Measurements from ENCODE around the gene XPC.
"Not testable (repeated sequence)": the region's sequence is repeated elsewhere in the genome, so short reads cannot be mapped to it uniquely, and the experiment has no call there.

The XPC gene

DNA sequence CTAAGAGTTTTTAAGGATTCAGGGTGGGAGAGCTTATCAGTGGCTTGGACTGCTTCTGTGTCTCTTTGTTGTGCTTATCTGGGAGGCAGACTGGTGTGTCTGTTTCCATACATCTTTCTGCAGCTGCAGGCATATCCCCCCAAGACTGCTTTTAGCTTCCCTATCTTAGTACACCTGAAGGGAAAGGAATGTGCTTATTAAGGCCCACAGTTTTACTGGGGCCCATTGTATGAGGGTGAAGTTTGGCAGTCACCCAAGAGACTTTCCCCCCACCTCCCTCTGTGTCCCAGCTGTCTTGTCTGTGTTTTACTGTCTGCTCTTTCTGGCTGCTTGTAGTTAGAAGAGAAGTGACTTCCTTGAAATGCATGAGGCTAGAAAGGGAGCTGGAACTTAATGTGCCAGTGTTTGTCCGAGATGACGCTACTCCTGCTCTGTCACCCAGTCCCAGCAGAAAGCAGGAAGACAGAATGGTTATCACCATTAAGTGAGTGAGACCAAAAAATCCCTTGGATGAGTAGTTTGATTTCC lies 57.4 kb downstream of the XPC start:
- H3K27ac ChIP-seq (ENCODE audit: insufficient read depth in 1 of 2, low read depth in 1 of 2, low read length in 2 of 2, poor library complexity in 1 of 2, severe bottlenecking in 2 of 2); H3K27me3 ChIP-seq (replicated peaks in 2 of 5; ENCODE audit: control insufficient read depth in 4 of 5, insufficient read depth in 5 of 5, low read length in 4 of 5); H3K9me3 ChIP-seq (ENCODE audit: control extremely low read depth in 1 of 5, control insufficient read depth in 4 of 5, insufficient read depth in 2 of 5, low read depth in 1 of 5, low read length in 4 of 5); POLR2A ChIA-PET; H3K4me3 ChIP-seq (ENCODE audit: control insufficient read depth in 1 of 7, extremely low read depth in 1 of 7, insufficient read depth in 4 of 7, low read depth in 2 of 7, low read length in 6 of 7): not testable (repeated sequence)
- WGBS (ENCODE audit: insufficient coverage) = 100% methylated on average over 2 of the region's 2 CpGs
- Histone ChIP-seq H3K4me1 (ENCODE audit: control extremely low read depth in 1 of 4, control insufficient read depth in 4 of 4, insufficient read depth in 4 of 4, low read length in 3 of 4) (peaks cover 0 to 51% (median 34%) of the 10 kb centered on the region in 4 experiments), H3K36me3 (ENCODE audit: control insufficient read depth in 4 of 4, insufficient read depth in 4 of 4, low read length in 3 of 4) (peaks cover 0 to 46% (median 8%) of the 10 kb centered on the region in 4 experiments)
- CTCF ChIA-PET = interaction anchor here (1.3 to 1.6 kb wide), 2 partner anchors 25 to 225 kb away, joined by 4 to 5 read pairs; no protein-coding TSS in a partner anchor
- peak in 1 of 3 donors; percentile 28 for DNase-seq

DNA sequence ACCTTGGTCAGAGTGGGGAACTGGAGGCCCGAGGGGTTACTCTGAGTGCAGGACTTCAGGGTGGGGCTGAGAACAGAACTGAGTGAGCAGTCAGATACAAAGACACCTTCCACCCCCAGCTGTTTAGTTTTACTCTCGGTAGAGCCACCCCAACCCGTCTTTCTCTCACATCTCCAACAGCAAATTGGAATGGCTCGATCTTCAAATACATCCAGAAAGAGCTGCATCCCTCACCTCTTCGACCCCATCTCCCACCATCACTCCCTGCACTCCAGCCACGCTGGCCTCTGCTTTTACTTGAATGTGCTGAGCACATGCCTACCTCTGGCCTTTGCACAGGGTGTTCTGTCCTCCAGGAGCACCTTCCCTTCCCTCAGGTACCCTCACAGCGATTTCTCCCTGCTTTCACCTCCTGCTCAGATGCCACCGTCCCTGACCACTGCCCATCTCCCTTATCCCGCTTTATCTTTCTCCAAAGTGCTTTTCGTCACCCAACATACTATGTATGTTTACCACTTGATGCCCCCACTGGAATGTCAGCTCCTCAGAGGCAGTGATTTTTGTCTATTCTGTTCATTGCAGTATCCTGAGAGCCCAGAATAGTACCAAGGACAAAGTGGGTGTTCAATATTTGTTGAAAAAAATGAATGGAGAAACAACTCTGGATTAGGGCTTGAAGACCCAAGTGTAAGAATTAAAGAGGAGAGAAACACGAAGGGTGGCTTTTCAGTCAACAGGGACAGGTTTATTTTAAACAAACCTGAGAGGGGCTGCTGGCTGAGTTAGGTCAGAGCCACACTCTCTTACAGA lies 58.1 kb downstream of the XPC start:
- 98% methylated on average over 11 of the region's 11 CpGs for WGBS (ENCODE audit: insufficient coverage)
- Histone ChIP-seq H3K4me1 (ENCODE audit: control extremely low read depth in 1 of 4, control insufficient read depth in 4 of 4, insufficient read depth in 4 of 4, low read length in 3 of 4) (peaks cover 0 to 46% (median 28%) of the 10 kb centered on the region in 4 experiments), H3K36me3 (ENCODE audit: control insufficient read depth in 4 of 4, insufficient read depth in 4 of 4, low read length in 3 of 4) (peaks cover 0 to 52% (median 14%) of the 10 kb centered on the region in 4 experiments), H3K27me3 (replicated peaks in 2 of 5; ENCODE audit: control insufficient read depth in 4 of 5, insufficient read depth in 5 of 5, low read length in 4 of 5) (no peaks in the 10 kb centered on the region), H3K27ac (ENCODE audit: insufficient read depth in 1 of 2, low read depth in 1 of 2, low read length in 2 of 2, poor library complexity in 1 of 2, severe bottlenecking in 2 of 2) (peak overlapping the region in 1 of 2 experiments; percentile 69), H3K9me3 (ENCODE audit: control extremely low read depth in 1 of 5, control insufficient read depth in 4 of 5, insufficient read depth in 2 of 5, low read depth in 1 of 5, low read length in 4 of 5) (no peaks in the 10 kb centered on the region), H3K4me3 (ENCODE audit: control insufficient read depth in 1 of 7, extremely low read depth in 1 of 7, insufficient read depth in 4 of 7, low read depth in 2 of 7, low read length in 6 of 7) (no peak overlapping the region)
- POLR2A ChIA-PET = interaction anchor here (1.5 kb wide), 1 partner anchor 22 kb away, joined by 3 read pairs; no protein-coding TSS in a partner anchor
- DNase-seq = no peak
- CTCF ChIA-PET = interaction anchor here (1.3 to 1.6 kb wide), 2 partner anchors 26 to 224 kb away, joined by 4 to 5 read pairs; no protein-coding TSS in a partner anchor

DNA sequence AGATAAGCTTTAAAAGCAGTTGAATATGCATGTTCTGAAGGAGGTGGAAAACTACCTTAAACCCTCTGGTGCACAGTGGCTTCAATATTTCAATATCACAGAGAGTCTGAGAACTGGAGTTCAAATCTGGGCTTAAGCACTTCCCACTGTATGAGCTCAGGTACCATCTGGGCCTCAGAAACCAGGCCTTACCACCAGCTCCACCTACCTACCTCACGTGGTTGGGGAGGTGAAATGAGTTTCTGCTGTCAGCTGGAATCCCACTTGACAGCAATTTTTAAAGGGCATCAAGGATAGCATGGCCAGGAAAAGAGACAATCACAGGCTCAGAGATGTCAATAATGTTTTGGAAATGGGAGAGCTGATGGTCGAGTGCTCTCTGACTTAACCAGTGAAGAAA lies 58.8 kb downstream of the XPC start:
- H3K27ac ChIP-seq (ENCODE audit: insufficient read depth in 1 of 2, low read depth in 1 of 2, low read length in 2 of 2, poor library complexity in 1 of 2, severe bottlenecking in 2 of 2) = peak overlapping the region in 1 of 2 experiments; percentile 69
- peaks cover 0 to 46% (median 28%) of the 10 kb centered on the region in 4 experiments for H3K4me1 ChIP-seq (ENCODE audit: control extremely low read depth in 1 of 4, control insufficient read depth in 4 of 4, insufficient read depth in 4 of 4, low read length in 3 of 4)
- WGBS (ENCODE audit: insufficient coverage) = no CpG with 5 or more reads among the region's 2 CpGs
- peaks cover 0 to 59% (median 19%) of the 10 kb centered on the region in 4 experiments for H3K36me3 ChIP-seq (ENCODE audit: control insufficient read depth in 4 of 4, insufficient read depth in 4 of 4, low read length in 3 of 4)
- H3K4me3 ChIP-seq (ENCODE audit: control insufficient read depth in 1 of 7, extremely low read depth in 1 of 7, insufficient read depth in 4 of 7, low read depth in 2 of 7, low read length in 6 of 7) = peak overlapping the region in 1 of 7 experiments; percentile 15
- DNase-seq = no peak
- ChIA-PET POLR2A (interaction anchor here (1.5 kb wide), 1 partner anchor 23 kb away, joined by 3 read pairs; no protein-coding TSS in a partner anchor), CTCF (interaction anchor here (0.9 to 2.2 kb wide), 5 partner anchors 8 to 223 kb away, joined by 3 to 10 read pairs (median 4); no protein-coding TSS in a partner anchor)
- no peaks in the 10 kb centered on the region for H3K27me3 ChIP-seq (replicated peaks in 2 of 5; ENCODE audit: control insufficient read depth in 4 of 5, insufficient read depth in 5 of 5, low read length in 4 of 5)
- no peaks in the 10 kb centered on the region for H3K9me3 ChIP-seq (ENCODE audit: control extremely low read depth in 1 of 5, control insufficient read depth in 4 of 5, insufficient read depth in 2 of 5, low read depth in 1 of 5, low read length in 4 of 5)

DNA sequence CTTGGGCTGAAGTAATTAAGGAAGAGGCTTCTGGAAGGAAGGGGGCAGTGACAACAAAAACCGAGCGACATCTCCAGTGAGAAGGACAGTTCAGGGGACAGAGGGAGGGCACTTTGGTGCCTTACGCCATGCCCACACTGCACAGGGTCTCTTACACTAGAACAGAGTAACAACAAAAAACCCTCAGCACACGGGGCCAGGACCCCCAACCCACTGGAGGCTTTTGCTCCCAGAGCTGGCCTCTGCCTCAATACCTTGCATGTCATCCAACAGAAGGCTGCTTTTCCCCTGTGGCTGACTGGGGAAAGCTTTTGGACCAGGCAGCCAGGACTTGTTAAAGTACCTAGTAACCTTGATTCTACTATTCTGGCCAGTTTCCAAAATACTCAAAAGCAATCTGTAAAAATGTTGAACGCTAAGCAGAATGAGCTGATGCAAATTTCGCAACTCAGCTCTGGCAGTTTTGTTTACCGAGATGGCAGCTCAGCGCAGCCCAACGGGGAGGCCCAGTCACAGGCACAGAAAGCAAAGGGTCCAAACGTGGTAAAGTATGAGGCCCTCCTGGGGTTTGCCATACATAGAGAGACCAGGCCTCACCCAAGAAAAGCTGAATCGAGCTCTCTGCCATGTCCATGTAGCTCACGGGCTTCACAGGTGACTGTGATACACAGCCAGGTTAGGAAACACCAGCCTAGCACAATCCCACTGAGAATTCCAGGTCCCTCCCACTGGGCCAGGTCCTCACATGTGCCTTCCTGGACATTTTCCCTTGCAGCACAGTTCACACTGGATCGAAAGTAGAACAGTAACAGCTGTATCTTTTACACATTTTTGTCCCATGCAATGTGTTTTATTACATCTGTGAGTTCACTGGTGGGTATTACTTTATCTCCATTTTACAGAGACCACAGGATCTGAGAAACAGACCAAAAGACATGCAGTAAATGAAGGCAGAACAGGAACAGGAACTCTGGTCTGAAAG lies 59.7 kb downstream of the XPC start:
- H3K4me3 ChIP-seq (ENCODE audit: control insufficient read depth in 1 of 7, extremely low read depth in 1 of 7, insufficient read depth in 4 of 7, low read depth in 2 of 7, low read length in 6 of 7) = peak overlapping the region in 2 of 7 experiments; percentile 7 to 15
- ChIA-PET POLR2A (interaction anchor here (1.5 kb wide), 1 partner anchor 23 kb away, joined by 3 read pairs; no protein-coding TSS in a partner anchor), CTCF (interaction anchor here (0.9 to 2.2 kb wide), 4 partner anchors 9 to 222 kb away, joined by 3 to 10 read pairs (median 4); no protein-coding TSS in a partner anchor)
- no peaks in the 10 kb centered on the region for H3K27me3 ChIP-seq (replicated peaks in 2 of 5; ENCODE audit: control insufficient read depth in 4 of 5, insufficient read depth in 5 of 5, low read length in 4 of 5)
- peaks cover 0 to 39% (median 22%) of the 10 kb centered on the region in 4 experiments for H3K4me1 ChIP-seq (ENCODE audit: control extremely low read depth in 1 of 4, control insufficient read depth in 4 of 4, insufficient read depth in 4 of 4, low read length in 3 of 4)
- peaks cover under 1 to 69% (median 25%) of the 10 kb centered on the region in 4 experiments for H3K36me3 ChIP-seq (ENCODE audit: control insufficient read depth in 4 of 4, insufficient read depth in 4 of 4, low read length in 3 of 4)
- peak; percentile 56 to 84 (median 68) for DNase-seq
- H3K27ac ChIP-seq (ENCODE audit: insufficient read depth in 1 of 2, low read depth in 1 of 2, low read length in 2 of 2, poor library complexity in 1 of 2, severe bottlenecking in 2 of 2) = peak overlapping the region; percentile 51 to 63
- 81% methylated on average over 11 of the region's 13 CpGs for WGBS (ENCODE audit: insufficient coverage)
- H3K9me3 ChIP-seq (ENCODE audit: control extremely low read depth in 1 of 5, control insufficient read depth in 4 of 5, insufficient read depth in 2 of 5, low read depth in 1 of 5, low read length in 4 of 5) = no peaks in the 10 kb centered on the region

DNA sequence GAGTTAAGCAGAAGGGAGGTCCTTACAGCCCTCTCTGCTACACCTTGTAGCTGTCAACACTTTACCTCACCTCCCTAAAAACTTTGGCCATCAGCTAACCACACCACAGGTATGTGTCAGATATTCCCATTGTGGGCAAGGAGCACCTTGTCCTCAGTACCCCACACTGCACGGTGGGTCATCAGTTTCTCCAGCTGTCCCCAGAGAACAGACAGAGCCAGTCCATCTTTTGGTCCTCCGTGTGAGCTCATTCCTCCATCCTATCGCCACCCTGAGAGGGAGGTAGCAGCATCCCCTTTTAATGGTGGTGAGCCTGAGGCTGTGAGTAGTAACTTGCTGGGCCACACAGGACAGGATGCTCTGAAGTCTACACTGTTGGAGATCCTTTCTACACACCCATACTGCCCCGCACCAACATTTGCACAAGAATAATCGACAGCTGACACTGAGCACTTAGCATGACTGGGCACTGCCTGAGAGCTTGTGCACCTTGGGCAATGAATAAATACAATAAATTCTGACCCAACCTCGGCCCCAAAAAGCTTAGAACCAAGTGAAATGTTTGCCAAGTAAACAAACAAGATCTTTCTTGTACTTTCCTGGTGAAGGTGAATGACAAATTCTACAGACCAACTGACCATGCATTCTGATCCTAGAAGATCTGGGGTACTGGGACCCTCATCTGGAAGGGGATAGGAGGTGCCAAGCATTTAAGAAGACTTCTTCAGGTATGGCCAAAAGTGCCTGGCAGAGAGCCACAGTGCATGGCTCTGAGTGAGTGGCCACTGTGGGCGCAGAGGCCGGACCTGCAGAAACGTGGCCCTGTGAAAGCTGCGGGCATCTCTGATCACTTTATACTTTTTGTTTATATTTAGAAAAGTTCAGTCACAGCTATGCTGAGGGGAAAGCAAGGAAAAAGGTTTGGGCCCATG lies 60.7 kb downstream of the XPC start:
- WGBS (ENCODE audit: insufficient coverage) = 100% methylated on average over 5 of the region's 10 CpGs
- Histone ChIP-seq H3K9me3 (ENCODE audit: control extremely low read depth in 1 of 5, control insufficient read depth in 4 of 5, insufficient read depth in 2 of 5, low read depth in 1 of 5, low read length in 4 of 5) (no peaks in the 10 kb centered on the region), H3K27ac (ENCODE audit: insufficient read depth in 1 of 2, low read depth in 1 of 2, low read length in 2 of 2, poor library complexity in 1 of 2, severe bottlenecking in 2 of 2) (no peak overlapping the region), H3K4me1 (ENCODE audit: control extremely low read depth in 1 of 4, control insufficient read depth in 4 of 4, insufficient read depth in 4 of 4, low read length in 3 of 4) (peaks cover 0 to 30% (median 16%) of the 10 kb centered on the region in 4 experiments), H3K4me3 (ENCODE audit: control insufficient read depth in 1 of 7, extremely low read depth in 1 of 7, insufficient read depth in 4 of 7, low read depth in 2 of 7, low read length in 6 of 7) (no peak overlapping the region), H3K36me3 (ENCODE audit: control insufficient read depth in 4 of 4, insufficient read depth in 4 of 4, low read length in 3 of 4) (peaks cover 2 to 78% (median 32%) of the 10 kb centered on the region in 4 experiments), H3K27me3 (replicated peaks in 2 of 5; ENCODE audit: control insufficient read depth in 4 of 5, insufficient read depth in 5 of 5, low read length in 4 of 5) (no peaks in the 10 kb centered on the region)
- no peak for DNase-seq
- ChIA-PET POLR2A (no interaction called here), CTCF (interaction anchor here (0.8 to 2.2 kb wide), 4 partner anchors 10 to 463 kb away, joined by 3 to 10 read pairs (median 4); no protein-coding TSS in a partner anchor)
